HCT116 (cell line): Measurements from ENCODE around the gene SUPT3H. TPM values are rescaled to one million over a fixed set of nuclear protein-coding genes. Genes with fewer than 3 reads are reported as not detected.

ENCODE experiments used
- ATAC-seq: fragments of 200-7000 bp; cut with Tn5 transposase; 2 replicates; pipeline ENCODE4 v1.9.1; 2020; ENCODE audit warnings: mild to moderate bottlenecking, moderate library complexity
- BruUV-seq: library from RNA; stranded (reverse); fragments of 400-500 nt; replicated peaks from 2 replicates; lab custom pipeline; 2021; lab: Mats Ljungman, UMichigan
- CTCF ChIA-PET: fragments of 300-600 bp; sonication (Branson Sonifier 250); formaldehyde crosslinking; loops from one replicate; lab custom pipeline; 2021; ENCODE audit warnings: antibody characterized with exemption; lab: Charles Lee
- POLR2A ChIA-PET: fragments of 300-600, 350-600 bp; sonication (Branson Sonifier 250); formaldehyde crosslinking; loops from one replicate; lab custom pipeline; 2021; ENCODE audit warnings: antibody characterized with exemption; lab: Charles Lee
- RAD21 ChIA-PET, 2 experiments: fragments of 300-600 bp; sonication (Branson Sonifier 250); formaldehyde crosslinking; loops; one replicate each; lab custom pipeline; 2023; ENCODE audit warnings: low total read pairs in 2 of 2; ENCODE audit not compliant: uncharacterized antibody in 2 of 2, unreplicated experiment in 2 of 2, low non-redundant PET in 1 of 2; lab: Charles Lee
- DNase-seq: peaks from one replicate; pipeline ENCODE4 v3.0.0-alpha.2; 2010; ENCODE audit warnings: low read depth, low spot score
- H2AFZ ChIP-seq: fragments of 200-600 bp; shearing (Covaris generic), sonication (generic); 2 replicates; pipeline ENCODE4 v1.6.1; 2017; ENCODE audit warnings: low read depth, mixed run types, mixed read lengths, antibody characterized with exemption, low read length; ENCODE audit not compliant: poor library complexity, severe bottlenecking
- H3K27ac ChIP-seq: 2 replicates; pipeline ENCODE4 v1.5.1; 2012; ENCODE audit warnings: low read depth, low read length
- H3K27me3 ChIP-seq: fragments of 200-600 bp; sonication (generic); 2 replicates; pipeline ENCODE4 v1.6.1; 2016; ENCODE audit warnings: mixed run types, low read length, mixed read lengths; ENCODE audit not compliant: insufficient read depth
- H3K36me3 ChIP-seq, 2 experiments: fragments of 200-500 bp in 1 of 2; fragments of 200-600 bp in 1 of 2; sonication (Bioruptor generic) in 1 of 2; sonication (generic) in 1 of 2; 2 replicates each; pipeline versions ENCODE4 v1.5.1 to v1.6.1; 2014 to 2016; ENCODE audit warnings: low read length in 2 of 2, inconsistent platforms in 1 of 2, mixed read lengths in 1 of 2, mixed run types in 1 of 2; ENCODE audit not compliant: insufficient read depth in 2 of 2, control insufficient read depth in 1 of 2
- H3K4me1 ChIP-seq, 2 experiments: fragments of 200-600 bp in 1 of 2; sonication (generic) in 1 of 2; 2 replicates each; pipeline versions ENCODE4 v1.5.1 to v1.6.1; 2012 to 2017; ENCODE audit warnings: low read length in 2 of 2, inconsistent platforms in 1 of 2, mild to moderate bottlenecking in 1 of 2, mixed read lengths in 1 of 2, mixed run types in 1 of 2, moderate library complexity in 1 of 2; ENCODE audit not compliant: insufficient read depth in 2 of 2, control insufficient read depth in 1 of 2
- H3K4me2 ChIP-seq: fragments of 200-600 bp; sonication (generic); 2 replicates; pipeline ENCODE4 v1.6.1; 2017; ENCODE audit warnings: mixed run types, low read length, mixed read lengths
- H3K4me3 ChIP-seq, 2 experiments: fragments of 200-600 bp in 1 of 2; sonication (generic) in 1 of 2; replicated peaks in 1 of 2; 2 replicates each; pipeline ENCODE4 v1.5.1; 2011 to 2016; ENCODE audit warnings: low read length in 2 of 2, control low read depth in 1 of 2, low read depth in 1 of 2, mild to moderate bottlenecking in 1 of 2, mixed read lengths in 1 of 2, mixed run types in 1 of 2
- H3K79me2 ChIP-seq: fragments of 200-600 bp; sonication (generic); 2 replicates; pipeline ENCODE4 v1.6.1; 2017; ENCODE audit warnings: mild to moderate bottlenecking, mixed run types, low read length, moderate library complexity, mixed read lengths; ENCODE audit not compliant: insufficient read depth
- H3K9ac ChIP-seq: fragments of 200-600 bp; sonication (generic); 2 replicates; pipeline ENCODE4 v1.6.1; 2016; ENCODE audit warnings: low read length, mixed read lengths
- H3K9me2 ChIP-seq: fragments of 200-600 bp; sonication (generic), shearing (Covaris generic); 2 replicates; pipeline ENCODE4 v1.6.1; 2017; ENCODE audit warnings: mixed run types, mild to moderate bottlenecking, moderate library complexity; ENCODE audit not compliant: insufficient read depth
- H3K9me3 ChIP-seq, 2 experiments: fragments of 200-500 bp in 1 of 2; fragments of 200-600 bp in 1 of 2; sonication (Bioruptor generic) in 1 of 2; sonication (generic) in 1 of 2; 2 replicates each; pipeline ENCODE4 v1.6.1; 2014 to 2017; ENCODE audit warnings: low read length in 2 of 2, mixed read lengths in 2 of 2, inconsistent platforms in 1 of 2, low read depth in 1 of 2, mild to moderate bottlenecking in 1 of 2, mixed run types in 1 of 2, moderate library complexity in 1 of 2; ENCODE audit not compliant: control insufficient read depth in 1 of 2, insufficient read depth in 1 of 2
- H4K20me1 ChIP-seq: fragments of 200-600 bp; sonication (generic), shearing (Covaris generic); 2 replicates; pipeline ENCODE4 v1.6.1; 2017; ENCODE audit warnings: mixed run types, mild to moderate bottlenecking, moderate library complexity; ENCODE audit not compliant: insufficient read depth
- ATF3 ChIP-seq: IDR thresholded peaks from 2 replicates; pipeline ENCODE4 v1.6.1; 2012
- CTCF ChIP-seq, 3 experiments: fragments of 200-600 bp in 1 of 3; sonication (generic) in 1 of 3; IDR thresholded peaks in 2 of 3; conservative IDR thresholded peaks in 1 of 3; 2 replicates each; pipeline ENCODE4 v1.5.1; 2012 to 2017; ENCODE audit warnings: low read depth in 2 of 3, low read length in 2 of 3, antibody characterized with exemption in 1 of 3, borderline replicate concordance in 1 of 3, control low read depth in 1 of 3, mild to moderate bottlenecking in 1 of 3, mixed read lengths in 1 of 3, mixed run types in 1 of 3, moderate library complexity in 1 of 3; ENCODE audit not compliant: insufficient read depth in 1 of 3
- ELF1 ChIP-seq: IDR thresholded peaks from 2 replicates; pipeline ENCODE4 v1.6.1; 2012; ENCODE audit warnings: low read depth, borderline replicate concordance
- EZH2 ChIP-seq: fragments of 200-600 bp; sonication (generic); IDR thresholded peaks from 2 replicates; pipeline ENCODE4 v1.6.1; 2017; ENCODE audit warnings: antibody characterized with exemption, mixed run types
- EZH2phosphoT487 ChIP-seq: fragments of 200-600 bp; IDR thresholded peaks from 2 replicates; pipeline ENCODE4 v1.6.1; 2018; ENCODE audit warnings: antibody characterized with exemption, borderline replicate concordance
- FOSL1 ChIP-seq: IDR thresholded peaks from 2 replicates; pipeline ENCODE4 v1.6.1; 2012; ENCODE audit warnings: low read depth
- JUND ChIP-seq: IDR thresholded peaks from 2 replicates; pipeline ENCODE4 v1.6.1; 2012
- POLR2A ChIP-seq: IDR thresholded peaks from 2 replicates; pipeline ENCODE4 v1.7.0; 2011; ENCODE audit warnings: borderline replicate concordance; ENCODE audit not compliant: insufficient read depth, insufficient read length; ENCODE audit errors: extremely low read depth
- POLR2AphosphoS5 ChIP-seq: IDR thresholded peaks from 2 replicates; pipeline ENCODE4 v1.6.1; 2011; ENCODE audit warnings: mild to moderate bottlenecking, low read depth, low read length, moderate library complexity
- RAD21 ChIP-seq: IDR thresholded peaks from 2 replicates; pipeline ENCODE4 v1.6.1; 2012; ENCODE audit warnings: low read depth, mild to moderate bottlenecking
- SP1 ChIP-seq: IDR thresholded peaks from 2 replicates; pipeline ENCODE4 v1.6.1; 2012; ENCODE audit warnings: low read depth
- SRF ChIP-seq: IDR thresholded peaks from 2 replicates; pipeline ENCODE4 v1.6.1; 2012; ENCODE audit warnings: low read depth
- YY1 ChIP-seq: IDR thresholded peaks from 2 replicates; pipeline ENCODE4 v1.6.1; 2011; ENCODE audit warnings: low read length, low read depth, moderate library complexity, mild to moderate bottlenecking; ENCODE audit not compliant: insufficient replicate concordance; ENCODE audit errors: extremely low read depth
- ZFX ChIP-seq: fragments of 450-650 bp; IDR thresholded peaks from 2 replicates; pipeline ENCODE4 v1.6.1; 2017
- intact Hi-C: fragments of 100-400 bp; cut with micrococcal nuclease; formaldehyde crosslinking; loops from 2 replicates; pipeline ENCODE4 v1.10.0; 2022
- total RNA-seq: library from RNA; stranded (reverse); gene quantifications from one replicate; pipeline ENCODE4 v1.2.1, GENCODE V29; 2021; ENCODE audit not compliant: unreplicated experiment
- TF ChIP-seq, protein P1 (sequence below): IDR thresholded peaks from 2 replicates; pipeline ENCODE4 v1.6.1; 2012; ENCODE audit warnings: low read depth
- TF ChIP-seq, protein P2 (sequence below): IDR thresholded peaks from 2 replicates; pipeline ENCODE4 v1.6.1; 2012

Gene SUPT3H
- total RNA-seq, 1 experiment from 2014 or later: 7.4 TPM

- POLR2A ChIA-PET: no interaction called here
- Histone ChIP-seq H3K9me3 (no peaks in the 10 kb centered on the region), H3K27me3 (no peaks in the 10 kb centered on the region), H3K4me1 (no peaks in the 10 kb centered on the region), H3K9ac (no peak overlapping the region), H3K27ac (no peak overlapping the region), H3K36me3 (no peaks in the 10 kb centered on the region), H4K20me1 (0 out of 2 replicates have a peak, but pooled peaks cover 3% of the 10 kb centered on the region), H3K9me2 (no peaks in the 10 kb centered on the region), H3K4me3 (no peak overlapping the region), H2AFZ (no peak overlapping the region), H3K79me2 (no peaks in the 10 kb centered on the region), H3K4me2 (no peak overlapping the region)
- DNase-seq: no peak
- CTCF ChIA-PET: no interaction called here
- intact Hi-C loops: no loop called here
- TF ChIP-seq SRF (no peak), EZH2phosphoT487 (no peak), RAD21 (no peak), ATF3 (no peak), CTCF (IDR thresholded peaks at IDR 0.05 in 2 of 3, conservative IDR thresholded peaks at IDR 0.05 in 1 of 3; ENCODE audit: borderline replicate concordance in 1 of 3, insufficient read depth in 1 of 3, low read depth in 2 of 3, low read length in 2 of 3) (no peak), FOSL1 (no peak), YY1 (no peak), POLR2A (no peak), POLR2AphosphoS5 (no peak), ZFX (no peak), ELF1 (no peak), SP1 (no peak), EZH2 (no peak), JUND (no peak)
- TF ChIP-seq, protein P1, sequence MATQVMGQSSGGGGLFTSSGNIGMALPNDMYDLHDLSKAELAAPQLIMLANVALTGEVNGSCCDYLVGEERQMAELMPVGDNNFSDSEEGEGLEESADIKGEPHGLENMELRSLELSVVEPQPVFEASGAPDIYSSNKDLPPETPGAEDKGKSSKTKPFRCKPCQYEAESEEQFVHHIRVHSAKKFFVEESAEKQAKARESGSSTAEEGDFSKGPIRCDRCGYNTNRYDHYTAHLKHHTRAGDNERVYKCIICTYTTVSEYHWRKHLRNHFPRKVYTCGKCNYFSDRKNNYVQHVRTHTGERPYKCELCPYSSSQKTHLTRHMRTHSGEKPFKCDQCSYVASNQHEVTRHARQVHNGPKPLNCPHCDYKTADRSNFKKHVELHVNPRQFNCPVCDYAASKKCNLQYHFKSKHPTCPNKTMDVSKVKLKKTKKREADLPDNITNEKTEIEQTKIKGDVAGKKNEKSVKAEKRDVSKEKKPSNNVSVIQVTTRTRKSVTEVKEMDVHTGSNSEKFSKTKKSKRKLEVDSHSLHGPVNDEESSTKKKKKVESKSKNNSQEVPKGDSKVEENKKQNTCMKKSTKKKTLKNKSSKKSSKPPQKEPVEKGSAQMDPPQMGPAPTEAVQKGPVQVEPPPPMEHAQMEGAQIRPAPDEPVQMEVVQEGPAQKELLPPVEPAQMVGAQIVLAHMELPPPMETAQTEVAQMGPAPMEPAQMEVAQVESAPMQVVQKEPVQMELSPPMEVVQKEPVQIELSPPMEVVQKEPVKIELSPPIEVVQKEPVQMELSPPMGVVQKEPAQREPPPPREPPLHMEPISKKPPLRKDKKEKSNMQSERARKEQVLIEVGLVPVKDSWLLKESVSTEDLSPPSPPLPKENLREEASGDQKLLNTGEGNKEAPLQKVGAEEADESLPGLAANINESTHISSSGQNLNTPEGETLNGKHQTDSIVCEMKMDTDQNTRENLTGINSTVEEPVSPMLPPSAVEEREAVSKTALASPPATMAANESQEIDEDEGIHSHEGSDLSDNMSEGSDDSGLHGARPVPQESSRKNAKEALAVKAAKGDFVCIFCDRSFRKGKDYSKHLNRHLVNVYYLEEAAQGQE: no peak
- TF ChIP-seq, protein P2, sequence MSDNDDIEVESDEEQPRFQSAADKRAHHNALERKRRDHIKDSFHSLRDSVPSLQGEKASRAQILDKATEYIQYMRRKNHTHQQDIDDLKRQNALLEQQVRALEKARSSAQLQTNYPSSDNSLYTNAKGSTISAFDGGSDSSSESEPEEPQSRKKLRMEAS: no peak
- RAD21 ChIA-PET: no interaction called here
- no peak for ATAC-seq
- BruUV-seq: no TSS peak
Measured at GRCh38 chr6:44897316-44897715, 480.4 kb downstream of the SUPT3H start.
